ENCODE results near the gene DDX60. TPM values are rescaled to one million over a fixed set of nuclear protein-coding genes. Genes with fewer than 3 reads are reported as not detected.

Gene DDX60
- polyA plus RNA-seq, 1 donor from 2014 or later: not detected

GRCh38 chr4:168319486-168320019, 1.0 kb upstream of the DDX60 start:
- Histone ChIP-seq H3K27ac (ENCODE audit: low read length) (no peak overlapping the region), H3F3A (ENCODE audit: insufficient read depth, low read length, poor library complexity, severe bottlenecking) (no peaks in the 10 kb centered on the region), H3K36me3 (ENCODE audit: insufficient read depth, low read length) (no peaks in the 10 kb centered on the region), H3K79me2 (replicated peaks; ENCODE audit: insufficient read depth, low read length) (no peaks in the 10 kb centered on the region), H3K9me2 (ENCODE audit: insufficient read depth, low read length) (no peaks in the 10 kb centered on the region), H3K4me2 (ENCODE audit: low read length) (no peak overlapping the region), H3K27me3 (ENCODE audit: insufficient read depth, low read depth, low read length) (peaks cover 7% of the 10 kb centered on the region), H3K9me3 (ENCODE audit: low read length) (no peaks in the 10 kb centered on the region), H4K20me1 (ENCODE audit: insufficient read depth) (no peaks in the 10 kb centered on the region), H3K4me3 (ENCODE audit: low read length) (no peak overlapping the region), H3K9ac (ENCODE audit: low read length) (no peak overlapping the region), H2AFZ (ENCODE audit: low read depth, low read length) (no peak overlapping the region)
- TF ChIP-seq TAF1 (IDR thresholded peaks at IDR 0.05; ENCODE audit: low read depth): no peak
- TF ChIP-seq RAD21 (conservative IDR thresholded peaks at IDR 0.05): no peak
- TF ChIP-seq EZH2 (IDR thresholded peaks at IDR 0.05; ENCODE audit: borderline replicate concordance, insufficient read depth, low read length, poor library complexity, severe bottlenecking): no peak
- TF ChIP-seq MXI1 (conservative IDR thresholded peaks at IDR 0.05; ENCODE audit: poor library complexity, severe bottlenecking): no peak
- no peak for TF ChIP-seq REST (IDR thresholded peaks at IDR 0.05; ENCODE audit: borderline replicate concordance)
- TF ChIP-seq SMC3 (conservative IDR thresholded peaks at IDR 0.05; ENCODE audit: poor library complexity): no peak
- no peak for TF ChIP-seq CTCF (IDR thresholded peaks at IDR 0.05; ENCODE audit: poor library complexity, severe bottlenecking)
- no peak for TF ChIP-seq EP300 (conservative IDR thresholded peaks at IDR 0.05; ENCODE audit: poor library complexity, severe bottlenecking)
- TF ChIP-seq POLR2AphosphoS5 (IDR thresholded peaks at IDR 0.05): no peak

GRCh38 chr4:168317621-168318020, 931 bp downstream of the DDX60 start:
- Histone ChIP-seq H4K20me1 (ENCODE audit: insufficient read depth) (no peaks in the 10 kb centered on the region), H3F3A (ENCODE audit: insufficient read depth, low read length, poor library complexity, severe bottlenecking) (no peaks in the 10 kb centered on the region), H3K4me3 (ENCODE audit: low read length) (no peak overlapping the region), H3K9me3 (ENCODE audit: low read length) (no peaks in the 10 kb centered on the region), H3K27me3 (ENCODE audit: insufficient read depth, low read depth, low read length) (peaks cover 7% of the 10 kb centered on the region), H2AFZ (ENCODE audit: low read depth, low read length) (no peak overlapping the region), H3K79me2 (replicated peaks; ENCODE audit: insufficient read depth, low read length) (no peaks in the 10 kb centered on the region), H3K4me2 (ENCODE audit: low read length) (no peak overlapping the region), H3K27ac (ENCODE audit: low read length) (no peak overlapping the region), H3K9ac (ENCODE audit: low read length) (no peak overlapping the region), H3K36me3 (ENCODE audit: insufficient read depth, low read length) (no peaks in the 10 kb centered on the region), H3K9me2 (ENCODE audit: insufficient read depth, low read length) (no peaks in the 10 kb centered on the region)
- TF ChIP-seq SMC3 (conservative IDR thresholded peaks at IDR 0.05; ENCODE audit: poor library complexity): no peak
- TF ChIP-seq POLR2AphosphoS5 (IDR thresholded peaks at IDR 0.05): no peak
- no peak for TF ChIP-seq REST (IDR thresholded peaks at IDR 0.05; ENCODE audit: borderline replicate concordance)
- TF ChIP-seq RAD21 (conservative IDR thresholded peaks at IDR 0.05): no peak
- no peak for TF ChIP-seq EP300 (conservative IDR thresholded peaks at IDR 0.05; ENCODE audit: poor library complexity, severe bottlenecking)
- TF ChIP-seq TAF1 (IDR thresholded peaks at IDR 0.05; ENCODE audit: low read depth): no peak

Measured in neural cell (in vitro differentiated cells).